ENCODE measurements around the gene FOXO3. TPM values are rescaled to one million over a fixed set of nuclear protein-coding genes. Genes with fewer than 3 reads are reported as not detected.

FOXO3 gene
- total RNA-seq, 3 donors from 2014 or later (not counting 1 experiment from before 2014, with no cell fraction given), result 43.1 to 70.4 (median 51.3) TPM

DNA sequence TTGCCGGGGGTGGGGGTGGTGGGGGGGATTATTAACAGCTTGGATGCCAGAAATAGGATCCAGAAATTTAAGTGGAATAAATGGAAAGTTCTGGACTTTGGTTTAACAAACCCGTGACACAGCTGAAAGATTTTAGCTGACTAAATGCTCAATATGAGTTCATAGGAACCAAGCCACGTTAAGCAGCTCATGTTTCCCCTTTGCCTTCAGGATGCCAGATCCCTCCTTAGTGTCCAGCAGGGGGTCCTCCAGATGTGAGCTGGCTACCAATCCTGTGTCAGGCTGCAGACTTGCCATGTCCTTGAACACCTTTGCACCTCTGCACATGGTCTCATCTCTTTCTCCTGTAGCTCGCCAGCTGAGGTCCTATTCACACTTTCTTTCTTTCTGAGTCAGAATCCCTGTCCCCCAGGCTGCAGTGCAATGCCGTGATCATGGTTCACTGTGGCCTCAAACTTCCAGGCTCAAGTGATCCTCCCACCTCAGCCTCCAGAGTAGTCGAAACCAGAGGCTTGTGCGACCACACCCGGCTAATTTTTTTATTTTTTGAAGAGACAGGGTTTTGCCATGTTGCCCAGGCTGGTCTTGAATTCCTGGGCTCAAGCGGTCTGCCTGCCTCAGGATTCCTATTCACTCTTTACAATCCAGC is 154.2 kb downstream of the FOXO3 start:
- intact Hi-C loops (cut with micrococcal nuclease), result no loop called here
- H3K36me3 ChIP-seq (ENCODE audit: control insufficient read depth, insufficient read depth, low read length), result no peaks in the 10 kb centered on the region
- ATAC-seq (no peak), DNase-seq (no peak)
- no peak overlapping the region for H3K4me3 ChIP-seq (ENCODE audit: low read length)
- H3K9me3 ChIP-seq (ENCODE audit: control insufficient read depth, insufficient read depth, low read length), result no peaks in the 10 kb centered on the region
- H3K27me3 ChIP-seq (ENCODE audit: control insufficient read depth, insufficient read depth, low read length), result no peaks in the 10 kb centered on the region
- H3K9me3 Mint-ChIP-seq, result no peaks in the 10 kb centered on the region
- TF ChIP-seq, protein P1, sequence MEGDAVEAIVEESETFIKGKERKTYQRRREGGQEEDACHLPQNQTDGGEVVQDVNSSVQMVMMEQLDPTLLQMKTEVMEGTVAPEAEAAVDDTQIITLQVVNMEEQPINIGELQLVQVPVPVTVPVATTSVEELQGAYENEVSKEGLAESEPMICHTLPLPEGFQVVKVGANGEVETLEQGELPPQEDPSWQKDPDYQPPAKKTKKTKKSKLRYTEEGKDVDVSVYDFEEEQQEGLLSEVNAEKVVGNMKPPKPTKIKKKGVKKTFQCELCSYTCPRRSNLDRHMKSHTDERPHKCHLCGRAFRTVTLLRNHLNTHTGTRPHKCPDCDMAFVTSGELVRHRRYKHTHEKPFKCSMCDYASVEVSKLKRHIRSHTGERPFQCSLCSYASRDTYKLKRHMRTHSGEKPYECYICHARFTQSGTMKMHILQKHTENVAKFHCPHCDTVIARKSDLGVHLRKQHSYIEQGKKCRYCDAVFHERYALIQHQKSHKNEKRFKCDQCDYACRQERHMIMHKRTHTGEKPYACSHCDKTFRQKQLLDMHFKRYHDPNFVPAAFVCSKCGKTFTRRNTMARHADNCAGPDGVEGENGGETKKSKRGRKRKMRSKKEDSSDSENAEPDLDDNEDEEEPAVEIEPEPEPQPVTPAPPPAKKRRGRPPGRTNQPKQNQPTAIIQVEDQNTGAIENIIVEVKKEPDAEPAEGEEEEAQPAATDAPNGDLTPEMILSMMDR (IDR thresholded peaks at IDR 0.05), result no peak
- H3K27ac Mint-ChIP-seq, result peak overlapping the region in 1 of 2 donors; percentile 51
- 55% methylated on average over 9 of the region's 9 CpGs for WGBS (ENCODE audit: insufficient coverage)
- peak overlapping the region; percentile 68 for H3K4me3 Mint-ChIP-seq
- peaks cover 18% of the 10 kb centered on the region for H3K4me1 ChIP-seq (ENCODE audit: control insufficient read depth, insufficient read depth, low read length)
- no peak overlapping the region for H3K27ac ChIP-seq (ENCODE audit: low read length)
- peaks cover 12 to 25% of the 10 kb centered on the region in 2 donors for H3K4me1 Mint-ChIP-seq
- H3K27me3 Mint-ChIP-seq (ENCODE audit: low read depth in 2 of 2), result no peaks in the 10 kb centered on the region
- H3K36me3 Mint-ChIP-seq, result no peaks in the 10 kb centered on the region

- H3K9me3 ChIP-seq (ENCODE audit: control insufficient read depth, insufficient read depth, low read length), result no peaks in the 10 kb centered on the region
- TF ChIP-seq, protein P1 (IDR thresholded peaks at IDR 0.05), result no peak
- H3K4me3 Mint-ChIP-seq, result peak overlapping the region; percentile 47
- peaks cover 18% of the 10 kb centered on the region for H3K4me1 ChIP-seq (ENCODE audit: control insufficient read depth, insufficient read depth, low read length)
- peaks cover 12 to 25% of the 10 kb centered on the region in 2 donors for H3K4me1 Mint-ChIP-seq
- DNase-seq (no peak), ATAC-seq (no peak)
- no peaks in the 10 kb centered on the region for H3K27me3 Mint-ChIP-seq (ENCODE audit: low read depth in 2 of 2)
- H3K27me3 ChIP-seq (ENCODE audit: control insufficient read depth, insufficient read depth, low read length), result no peaks in the 10 kb centered on the region
- H3K27ac Mint-ChIP-seq, result peak overlapping the region in 1 of 2 donors; percentile 51
- no peaks in the 10 kb centered on the region for H3K9me3 Mint-ChIP-seq
- H3K27ac ChIP-seq (ENCODE audit: low read length), result no peak overlapping the region
- H3K36me3 Mint-ChIP-seq, result no peaks in the 10 kb centered on the region
- H3K4me3 ChIP-seq (ENCODE audit: low read length), result no peak overlapping the region
- intact Hi-C loops (cut with micrococcal nuclease), result no loop called here
- H3K36me3 ChIP-seq (ENCODE audit: control insufficient read depth, insufficient read depth, low read length), result no peaks in the 10 kb centered on the region
- WGBS (ENCODE audit: insufficient coverage), result 88% methylated on average over 4 of the region's 5 CpGs
Observed at GRCh38 chr6:108715832-108716231, 155.1 kb downstream of the FOXO3 start.

DNA sequence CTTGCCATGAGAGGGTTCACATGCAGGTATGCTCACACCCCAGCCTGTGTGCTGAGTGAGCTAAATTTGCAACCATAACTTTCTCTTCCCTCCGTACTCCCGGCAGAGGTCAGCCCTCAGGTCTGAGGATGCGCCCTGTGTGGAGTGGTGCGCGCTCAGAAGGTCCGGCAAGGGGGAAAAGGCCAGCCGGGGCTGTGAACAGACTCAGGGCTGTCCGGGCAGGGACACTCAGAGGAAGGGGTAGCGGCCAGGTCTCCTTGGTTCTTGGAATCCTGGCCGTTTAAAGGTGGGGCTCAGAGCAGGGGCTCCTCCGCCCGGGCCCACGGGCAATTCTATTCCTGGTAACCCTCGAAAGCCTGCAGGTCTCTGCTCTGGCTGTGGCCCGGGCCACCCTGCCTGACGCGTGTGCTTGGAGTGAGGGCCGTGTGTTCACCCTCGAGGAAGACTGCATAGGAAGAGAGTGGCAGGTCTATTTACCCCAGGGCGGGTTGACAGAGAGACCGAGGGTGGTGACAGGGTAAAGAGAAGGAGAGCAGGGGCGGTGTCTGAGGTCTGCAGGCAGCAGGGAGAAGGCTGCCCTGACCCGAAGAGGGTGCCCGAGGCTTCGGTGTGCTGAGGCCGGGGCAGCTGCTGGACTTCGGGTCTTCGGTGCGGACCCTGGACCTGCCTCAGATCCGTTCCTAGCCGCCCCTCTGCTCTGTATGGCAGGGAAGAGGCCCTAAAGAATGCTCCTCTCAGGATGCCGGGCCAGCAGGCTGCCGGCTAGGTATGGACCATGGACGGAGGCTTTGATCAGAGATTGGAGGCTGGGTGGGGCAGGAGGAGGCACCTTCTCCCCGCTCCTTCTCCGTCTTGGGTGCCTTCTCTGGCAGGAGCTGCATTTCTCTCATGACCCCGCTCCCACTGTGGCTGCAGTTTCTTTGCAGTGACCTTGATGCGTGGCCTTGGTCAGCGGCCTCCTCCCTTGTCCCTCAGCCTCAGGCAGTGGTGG is 156.4 kb downstream of the FOXO3 start:
- H3K27me3 ChIP-seq (ENCODE audit: control insufficient read depth, insufficient read depth, low read length), result no peaks in the 10 kb centered on the region
- no peak for DNase-seq
- 94% methylated on average over 39 of the region's 39 CpGs for WGBS (ENCODE audit: insufficient coverage)
- H3K27ac ChIP-seq (ENCODE audit: low read length), result no peak overlapping the region
- TF ChIP-seq, protein P1 (IDR thresholded peaks at IDR 0.05), result no peak
- Mint-ChIP-seq H3K27ac (no peak overlapping the region), H3K36me3 (no peaks in the 10 kb centered on the region), H3K4me3 (no peak overlapping the region), H3K27me3 (ENCODE audit: low read depth in 2 of 2) (peaks cover 0 to 3% of the 10 kb centered on the region in 2 donors), H3K4me1 (peaks cover 12 to 25% of the 10 kb centered on the region in 2 donors), H3K9me3 (no peaks in the 10 kb centered on the region)
- peaks cover 18% of the 10 kb centered on the region for H3K4me1 ChIP-seq (ENCODE audit: control insufficient read depth, insufficient read depth, low read length)
- no peak for ATAC-seq
- H3K9me3 ChIP-seq (ENCODE audit: control insufficient read depth, insufficient read depth, low read length), result no peaks in the 10 kb centered on the region
- no peak overlapping the region for H3K4me3 ChIP-seq (ENCODE audit: low read length)
- no peaks in the 10 kb centered on the region for H3K36me3 ChIP-seq (ENCODE audit: control insufficient read depth, insufficient read depth, low read length)
- intact Hi-C loops (cut with micrococcal nuclease), result no loop called here
